Fibroblast of lung (primary cell): ENCODE data around the gene CD48.

ENCODE experiments used
- CTCF ChIP-seq, 2 donors: IDR thresholded peaks in 1 of 2; conservative IDR thresholded peaks in 1 of 2; 1 replicate in 1 of 2; 2 replicates in 1 of 2; pipeline ENCODE4 v1.5.1; 2011 to 2012; ENCODE audit warnings: low read length in 2 of 2, control low read depth in 1 of 2, inconsistent platforms in 1 of 2, low read depth in 1 of 2, mild to moderate bottlenecking in 1 of 2
- EZH2 ChIP-seq: IDR thresholded peaks from 2 replicates; pipeline ENCODE4 v1.5.1; 2012; ENCODE audit warnings: low read length, control low read depth, mild to moderate bottlenecking; ENCODE audit errors: missing control alignments

DNA sequence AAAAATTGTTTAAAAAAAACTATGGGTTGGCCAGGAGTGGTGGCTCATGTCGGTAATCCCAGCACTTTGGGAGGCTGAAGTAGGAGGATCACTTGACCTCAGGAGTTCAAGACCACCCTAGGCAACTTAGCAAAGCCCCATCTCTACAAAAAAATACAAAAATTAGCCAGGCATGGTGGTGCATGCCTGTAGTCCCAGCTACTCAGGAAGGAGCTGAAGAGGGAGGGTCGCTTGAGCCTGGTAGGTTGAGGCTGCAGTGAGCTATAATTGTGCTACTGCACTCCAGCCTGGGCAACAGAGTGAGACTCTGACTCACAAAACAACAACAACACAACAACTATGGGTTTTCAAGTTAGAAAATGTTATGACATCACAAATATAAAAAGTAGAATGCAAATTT lies 43.8 kb upstream of the CD48 start:
- TF ChIP-seq CTCF (conservative IDR thresholded peaks at IDR 0.05 in 1 of 2, IDR thresholded peaks at IDR 0.05 in 1 of 2; ENCODE audit: low read depth in 1 of 2, low read length in 2 of 2) (no peak), EZH2 (no peak)
